ACC112 (cell line): ENCODE results near the gene NLRP9.

Source experiments
- H2AFZ ChIP-seq: fragments of 200-600 bp; sonication (generic); one replicate; pipeline ENCODE4 v1.6.0; 2017; ENCODE audit warnings: antibody characterized with exemption, low read length; ENCODE audit not compliant: unreplicated experiment
- H3K27ac ChIP-seq: fragments of 200-600 bp; sonication (generic); 2 replicates; pipeline ENCODE4 v1.5.1; 2014; ENCODE audit warnings: low read depth, mild to moderate bottlenecking, antibody characterized with exemption, low read length, moderate library complexity
- H3K27me3 ChIP-seq: fragments of 200-600 bp; sonication (generic); 2 replicates; pipeline ENCODE4 v1.6.1; 2014; ENCODE audit warnings: mild to moderate bottlenecking, antibody characterized with exemption, low read length, moderate library complexity, mixed read lengths; ENCODE audit not compliant: insufficient read depth
- H3K36me3 ChIP-seq: fragments of 200-600 bp; sonication (generic); 2 replicates; pipeline ENCODE4 v1.6.1; 2016; ENCODE audit warnings: mild to moderate bottlenecking, antibody characterized with exemption, low read length, moderate library complexity, mixed read lengths; ENCODE audit not compliant: insufficient read depth
- H3K4me1 ChIP-seq: fragments of 200-600 bp; sonication (generic); one replicate; pipeline ENCODE4 v1.6.1; 2016; ENCODE audit warnings: low read length, mixed read lengths; ENCODE audit not compliant: insufficient read depth, unreplicated experiment, control insufficient read depth
- H3K4me3 ChIP-seq: fragments of 200-600 bp; sonication (generic); 2 replicates; pipeline ENCODE4 v1.5.1; 2014; ENCODE audit warnings: mild to moderate bottlenecking, low read depth, low read length
- H3K79me2 ChIP-seq: fragments of 200-600 bp; sonication (generic); one replicate; pipeline ENCODE4 v1.6.0; 2016; ENCODE audit warnings: low read length; ENCODE audit not compliant: control insufficient read depth, unreplicated experiment, insufficient read depth

The NLRP9 gene

DNA sequence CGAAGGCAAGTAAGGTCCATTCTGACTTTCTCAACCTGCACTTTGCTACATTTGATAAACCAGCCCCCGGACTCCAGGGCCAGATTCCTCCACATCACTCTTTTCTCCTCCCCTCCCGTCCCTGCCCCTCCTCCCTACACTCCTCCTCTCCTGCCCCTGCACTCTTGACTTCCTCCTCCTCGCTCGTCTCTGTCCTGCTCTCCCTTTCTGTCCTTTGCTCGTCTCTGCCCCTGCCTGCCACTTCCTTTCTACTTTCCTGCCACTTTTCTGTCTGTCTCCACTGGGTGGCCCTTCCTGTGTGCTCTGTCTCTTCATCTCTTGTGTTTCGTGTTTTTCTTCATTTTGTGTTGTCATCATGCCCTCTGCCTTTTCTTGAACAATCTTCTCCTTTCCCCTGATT, 76.4 kb downstream of the NLRP9 start:
- H2AFZ ChIP-seq = no peak overlapping the region
- H3K27me3 ChIP-seq = no peaks in the 10 kb centered on the region
- no peak overlapping the region for H3K4me3 ChIP-seq
- H3K36me3 ChIP-seq = peaks cover 2% of the 10 kb centered on the region; the same call in 1 of the 2 replicates
- peaks cover 19% of the 10 kb centered on the region for H3K4me1 ChIP-seq
- H3K79me2 ChIP-seq = peaks cover 73% of the 10 kb centered on the region
- no peak overlapping the region for H3K27ac ChIP-seq

DNA sequence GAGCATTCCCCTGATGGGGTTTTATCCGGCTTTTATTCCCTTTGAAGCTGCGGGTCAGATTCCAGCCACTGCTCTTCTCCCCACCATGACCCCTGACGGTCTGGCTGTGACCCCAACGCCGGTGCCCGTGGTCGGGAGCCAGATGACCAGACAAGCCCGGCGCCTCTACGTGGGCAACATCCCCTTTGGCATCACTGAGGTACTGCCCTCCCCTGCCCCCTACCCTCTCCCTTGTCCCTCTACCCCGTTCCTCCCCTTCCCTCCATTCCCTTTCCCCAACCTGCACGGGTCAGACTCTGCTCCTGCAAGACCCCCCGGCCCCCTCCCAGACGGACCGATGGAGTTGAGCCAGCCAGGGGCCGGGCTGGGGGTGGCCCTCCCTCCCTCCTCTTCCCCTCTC, 77.2 kb downstream of the NLRP9 start:
- H3K4me1 ChIP-seq = peaks cover 23% of the 10 kb centered on the region
- no peaks in the 10 kb centered on the region for H3K27me3 ChIP-seq
- H3K79me2 ChIP-seq = peaks cover 75% of the 10 kb centered on the region
- no peak overlapping the region for H2AFZ ChIP-seq
- no peak overlapping the region for H3K27ac ChIP-seq
- no peak overlapping the region for H3K4me3 ChIP-seq
- no peaks in the 10 kb centered on the region; the same call in 1 of the 2 replicates for H3K36me3 ChIP-seq

DNA sequence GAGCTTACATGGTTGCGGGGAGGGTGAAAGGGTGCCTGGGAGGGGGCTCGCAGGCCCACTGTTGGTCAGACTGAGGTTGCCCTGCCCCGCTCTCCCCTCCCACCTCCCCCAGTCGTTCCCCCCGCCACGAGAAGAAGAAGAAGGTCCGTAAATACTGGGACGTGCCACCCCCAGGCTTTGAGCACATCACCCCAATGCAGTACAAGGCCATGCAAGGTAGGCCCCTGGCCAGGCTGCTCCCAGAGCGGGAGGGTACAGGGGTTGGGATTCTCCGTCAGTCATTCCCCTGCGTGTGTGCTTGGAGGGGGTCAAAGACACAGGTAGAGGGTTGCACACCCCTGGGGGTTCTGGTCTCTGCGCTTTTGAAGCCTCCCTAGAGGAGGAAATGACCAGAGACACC, 77.8 kb downstream of the NLRP9 start:
- H3K27ac ChIP-seq = no peak overlapping the region
- peaks cover 23% of the 10 kb centered on the region for H3K4me1 ChIP-seq
- H3K79me2 ChIP-seq = peaks cover 78% of the 10 kb centered on the region
- H3K4me3 ChIP-seq = no peak overlapping the region
- no peaks in the 10 kb centered on the region for H3K27me3 ChIP-seq
- H2AFZ ChIP-seq = no peak overlapping the region
- no peaks in the 10 kb centered on the region; the same call in 1 of the 2 replicates for H3K36me3 ChIP-seq

- H3K79me2 ChIP-seq = peaks cover 79% of the 10 kb centered on the region
- peaks cover 23% of the 10 kb centered on the region for H3K4me1 ChIP-seq
- no peak overlapping the region for H3K4me3 ChIP-seq
- H3K27ac ChIP-seq = no peak overlapping the region
- H3K36me3 ChIP-seq = no peaks in the 10 kb centered on the region; the same call in 1 of the 2 replicates
- no peaks in the 10 kb centered on the region for H3K27me3 ChIP-seq
- H2AFZ ChIP-seq = no peak overlapping the region
These were observed 78.4 kb downstream of the NLRP9 start for GRCh38 chr19:55659822-55660221.

DNA sequence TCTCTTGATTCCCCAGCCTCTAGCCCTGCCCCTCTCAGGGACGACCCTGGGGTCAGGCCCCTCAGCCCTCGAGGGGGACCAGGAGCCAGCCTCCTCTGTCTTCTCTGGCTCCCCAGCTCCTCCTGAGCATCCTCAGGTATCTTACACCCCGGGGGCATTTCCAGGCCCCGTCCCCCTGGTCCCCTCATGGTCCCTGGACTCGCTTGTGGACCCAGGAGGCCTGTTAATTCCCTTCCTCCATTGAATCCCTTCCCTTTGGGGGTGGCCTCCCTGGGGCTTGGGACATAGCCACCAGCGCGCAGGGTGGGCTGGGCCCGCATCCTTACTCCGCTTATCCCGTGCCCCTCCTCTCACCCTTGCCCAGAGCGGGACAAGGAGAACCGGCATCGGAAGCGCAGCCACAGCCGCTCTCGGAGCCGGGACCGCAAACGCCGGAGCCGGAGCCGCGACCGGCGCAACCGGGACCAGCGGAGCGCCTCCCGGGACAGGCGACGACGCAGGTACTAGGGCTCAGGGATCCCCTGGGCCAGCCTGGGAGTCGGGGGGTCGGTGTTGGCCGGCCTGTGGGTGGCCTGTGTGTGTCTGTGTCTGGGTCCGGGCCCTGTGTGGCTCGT, 79.2 kb downstream of the NLRP9 start:
- Histone ChIP-seq H3K79me2 (peaks cover 76% of the 10 kb centered on the region), H2AFZ (no peak overlapping the region), H3K4me3 (no peak overlapping the region), H3K27me3 (no peaks in the 10 kb centered on the region), H3K4me1 (peaks cover 23% of the 10 kb centered on the region), H3K27ac (no peak overlapping the region), H3K36me3 (no peaks in the 10 kb centered on the region; the same call in 1 of the 2 replicates)
